Lung (tissue), 12 donors: ENCODE results near the gene UBE2O. TPM values are rescaled to one million over a fixed set of nuclear protein-coding genes. Genes with fewer than 3 reads are reported as not detected.

Experiments
- ATAC-seq: fragments of 200-7000 bp; cut with Tn5 transposase; one replicate; pipeline ENCODE4 v1.9.1; 2020; ENCODE audit warnings: moderate number of reproducible peaks; ENCODE audit not compliant: insufficient read depth, low FRiP score
- DNase-seq, 3 donors: peaks; one replicate each; pipeline ENCODE4 v3.0.0-alpha.2; 2013 to 2017
- H3K27ac ChIP-seq, 2 donors: one replicate each; pipeline ENCODE4 v1.5.1; 2013; ENCODE audit warnings: mild to moderate bottlenecking in 2 of 2, moderate library complexity in 2 of 2, control low read depth in 1 of 2, inconsistent platforms in 1 of 2, low read depth in 1 of 2, low read length in 1 of 2
- H3K27me3 ChIP-seq, 3 donors: one replicate each; pipeline ENCODE4 v1.5.1; 2013; ENCODE audit warnings: low read length in 2 of 3; ENCODE audit not compliant: control insufficient read depth in 3 of 3, insufficient read depth in 3 of 3
- H3K36me3 ChIP-seq, 4 donors: one replicate each; pipeline ENCODE4 v1.5.1; 2013; ENCODE audit warnings: low read length in 4 of 4, mild to moderate bottlenecking in 1 of 4, moderate library complexity in 1 of 4; ENCODE audit not compliant: control insufficient read depth in 4 of 4, insufficient read depth in 4 of 4
- H3K4me1 ChIP-seq, 5 donors: one replicate each; pipeline ENCODE4 v1.5.1; 2013; ENCODE audit warnings: low read length in 5 of 5, mild to moderate bottlenecking in 2 of 5, moderate library complexity in 1 of 5; ENCODE audit not compliant: control insufficient read depth in 5 of 5, insufficient read depth in 5 of 5
- H3K4me3 ChIP-seq: one replicate; pipeline ENCODE4 v1.5.1; 2013; ENCODE audit warnings: mild to moderate bottlenecking, control low read depth, moderate library complexity
- H3K9ac ChIP-seq, 2 donors: one replicate each; pipeline ENCODE4 v1.5.1; 2013; ENCODE audit warnings: low read length in 2 of 2, control low read depth in 1 of 2; ENCODE audit not compliant: insufficient read depth in 1 of 2
- H3K9me3 ChIP-seq, 4 donors: one replicate each; pipeline ENCODE4 v1.5.1; 2013; ENCODE audit warnings: low read length in 3 of 4, mild to moderate bottlenecking in 1 of 4, moderate library complexity in 1 of 4; ENCODE audit not compliant: control insufficient read depth in 4 of 4, insufficient read depth in 3 of 4
- WGBS, 2 donors: extraction: QIAGEN DNeasy Blood & Tissue Kit; methylation state at CpG; one replicate each; pipeline ENCODE4 v1.1.7; 2013; 5-methylcytosine and 5-hydroxymethylcytosine counted together
- polyA plus RNA-seq, 2 donors: library from polyadenylated mRNA; stranded (reverse); fragments of 200-250 nt; gene quantifications; one replicate each; pipeline ENCODE4 v1.2.1, GENCODE V29; 2013
- total RNA-seq, 2 donors: library from RNA; depleted of rRNA in 1 of 2; stranded (reverse); fragments of >200 nt in 1 of 2; gene quantifications; one replicate each; pipeline ENCODE4 v1.2.1, GENCODE V29; 2014 to 2021
- TF ChIP-seq, protein P1 (sequence below): IDR thresholded peaks from 2 replicates; pipeline ENCODE4 v1.5.1; 2012; ENCODE audit warnings: mild to moderate bottlenecking; ENCODE audit errors: control extremely low read depth, extremely low read depth
- donor health status: control.
- donor health status: control.
- donor health status: Bipolar disorder and iron deficiency.
- donor health status: healthy.
- donor health status: DM: yes; HTN: yes; CAD: no.

The UBE2O gene
- total and polyA plus RNA-seq, 4 donors, result 10.8 to 24.6 (median 17.7) TPM

- Histone ChIP-seq H3K36me3 (peaks cover 0 to 2% (median 0%) of the 10 kb centered on the region in 4 donors), H3K9me3 (no peaks in the 10 kb centered on the region), H3K27ac (peak overlapping the region; percentile 79 to 87), H3K4me1 (peaks cover 0 to 44% (median 13%) of the 10 kb centered on the region in 5 donors), H3K4me3 (no peak overlapping the region), H3K9ac (no peak overlapping the region), H3K27me3 (no peaks in the 10 kb centered on the region)
- peak; percentile 8 for ATAC-seq
- WGBS, 2 donors, result 33 to 55% methylated on average over 31 of the region's 31 CpGs
- DNase-seq, result peak; percentile 70 to 79 (median 77)
- TF ChIP-seq, protein P1, sequence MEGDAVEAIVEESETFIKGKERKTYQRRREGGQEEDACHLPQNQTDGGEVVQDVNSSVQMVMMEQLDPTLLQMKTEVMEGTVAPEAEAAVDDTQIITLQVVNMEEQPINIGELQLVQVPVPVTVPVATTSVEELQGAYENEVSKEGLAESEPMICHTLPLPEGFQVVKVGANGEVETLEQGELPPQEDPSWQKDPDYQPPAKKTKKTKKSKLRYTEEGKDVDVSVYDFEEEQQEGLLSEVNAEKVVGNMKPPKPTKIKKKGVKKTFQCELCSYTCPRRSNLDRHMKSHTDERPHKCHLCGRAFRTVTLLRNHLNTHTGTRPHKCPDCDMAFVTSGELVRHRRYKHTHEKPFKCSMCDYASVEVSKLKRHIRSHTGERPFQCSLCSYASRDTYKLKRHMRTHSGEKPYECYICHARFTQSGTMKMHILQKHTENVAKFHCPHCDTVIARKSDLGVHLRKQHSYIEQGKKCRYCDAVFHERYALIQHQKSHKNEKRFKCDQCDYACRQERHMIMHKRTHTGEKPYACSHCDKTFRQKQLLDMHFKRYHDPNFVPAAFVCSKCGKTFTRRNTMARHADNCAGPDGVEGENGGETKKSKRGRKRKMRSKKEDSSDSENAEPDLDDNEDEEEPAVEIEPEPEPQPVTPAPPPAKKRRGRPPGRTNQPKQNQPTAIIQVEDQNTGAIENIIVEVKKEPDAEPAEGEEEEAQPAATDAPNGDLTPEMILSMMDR, result no peak
These were observed 45.3 kb upstream of the UBE2O start for GRCh38 chr17:76497979-76498875.

GRCh38 chr17:76497699-76497978 lies 44.7 kb upstream of the UBE2O start:
- ATAC-seq (no peak), DNase-seq (no peak)
- H3K4me3 ChIP-seq, result no peak overlapping the region
- no peaks in the 10 kb centered on the region for H3K27me3 ChIP-seq
- H3K27ac ChIP-seq, result peak overlapping the region; percentile 79 to 87
- peaks cover 0 to 49% (median 19%) of the 10 kb centered on the region in 5 donors for H3K4me1 ChIP-seq
- no peaks in the 10 kb centered on the region for H3K9me3 ChIP-seq
- peaks cover 0 to 2% (median 0%) of the 10 kb centered on the region in 4 donors for H3K36me3 ChIP-seq
- TF ChIP-seq, protein P1, result no peak
- WGBS, 2 donors, result 42 to 81% methylated on average over 2 of the region's 2 CpGs
- no peak overlapping the region for H3K9ac ChIP-seq

DNA sequence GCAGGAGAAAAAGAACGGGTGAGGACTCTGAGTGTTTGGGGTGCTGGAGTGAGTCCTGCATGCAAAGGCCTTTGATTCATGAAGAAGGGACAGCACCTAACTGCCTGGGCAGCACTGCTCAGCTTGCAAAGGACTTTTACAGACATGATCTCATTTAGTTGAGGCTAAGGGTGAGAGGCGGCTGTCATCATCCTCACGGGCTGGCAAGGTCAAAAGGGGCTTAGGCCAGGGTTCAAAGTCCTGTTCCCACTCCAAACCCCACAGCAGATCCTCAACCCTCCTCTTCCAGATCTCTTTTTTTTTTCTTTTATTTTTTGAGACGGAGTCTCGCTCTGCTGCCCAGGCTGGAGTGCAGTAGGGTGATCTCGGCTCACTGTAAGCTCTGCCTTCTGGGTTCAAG lies 43.5 kb upstream of the UBE2O start:
- Histone ChIP-seq H3K27me3 (no peaks in the 10 kb centered on the region), H3K4me1 (peaks cover 0 to 52% (median 28%) of the 10 kb centered on the region in 5 donors), H3K36me3 (peaks cover 0 to 2% (median 0%) of the 10 kb centered on the region in 4 donors), H3K27ac (no peak overlapping the region), H3K9me3 (no peaks in the 10 kb centered on the region), H3K4me3 (no peak overlapping the region), H3K9ac (no peak overlapping the region)
- 90 to 97% methylated on average over 6 of the region's 6 CpGs for WGBS, 2 donors
- DNase-seq (no peak), ATAC-seq (no peak)
- TF ChIP-seq, protein P1, result no peak
